HG03571 (cell line): ENCODE data around the gene STK32A.

Experiments
- ATAC-seq: cut with Tn5 transposase; IDR thresholded peaks from one replicate; pipeline ENCODE4 v1.9.1; 2021; ENCODE audit not compliant: unreplicated experiment

STK32A gene

DNA sequence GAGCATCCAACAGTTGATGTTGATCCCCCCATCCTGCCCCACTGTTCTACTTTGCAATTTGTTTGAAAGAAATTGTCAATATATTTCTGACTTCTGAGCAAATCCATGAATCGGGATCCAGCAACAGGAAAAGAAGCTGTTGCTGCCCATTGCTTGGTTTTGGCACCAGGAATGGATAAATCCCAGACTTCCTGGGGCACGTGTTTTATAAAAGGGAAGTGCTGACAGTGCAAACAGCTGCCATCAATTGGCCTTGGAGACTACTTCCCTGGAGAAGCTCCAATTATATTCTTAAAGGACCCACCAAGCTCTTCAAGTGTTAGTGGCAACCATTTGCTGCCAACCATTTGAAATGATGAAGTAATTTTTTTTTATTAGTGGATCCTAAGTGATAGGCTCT is 13.7 kb downstream of the STK32A start:
- ATAC-seq: no peak

DNA sequence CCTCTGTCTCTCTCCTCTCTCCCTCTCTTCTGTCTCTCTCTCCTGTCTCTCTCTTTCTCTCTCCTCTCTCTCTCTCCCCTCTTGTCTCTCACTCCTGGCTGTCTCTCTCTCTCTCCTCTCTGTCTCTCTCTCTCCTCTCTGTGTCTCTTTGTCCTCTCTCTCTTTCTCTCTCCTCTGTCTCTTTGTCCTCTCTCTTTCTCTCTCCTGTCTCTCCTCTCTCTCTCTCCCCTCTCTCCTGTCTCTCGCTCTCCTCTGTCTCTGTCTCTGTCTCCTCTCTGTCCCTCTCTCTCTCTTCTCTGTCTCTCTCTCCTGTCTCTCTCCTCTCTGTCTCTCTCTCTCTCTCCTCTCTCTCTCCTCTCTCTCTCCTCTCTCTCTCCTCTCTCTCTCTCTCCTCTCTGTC is 25.0 kb downstream of the STK32A start:
- no peak for ATAC-seq

DNA sequence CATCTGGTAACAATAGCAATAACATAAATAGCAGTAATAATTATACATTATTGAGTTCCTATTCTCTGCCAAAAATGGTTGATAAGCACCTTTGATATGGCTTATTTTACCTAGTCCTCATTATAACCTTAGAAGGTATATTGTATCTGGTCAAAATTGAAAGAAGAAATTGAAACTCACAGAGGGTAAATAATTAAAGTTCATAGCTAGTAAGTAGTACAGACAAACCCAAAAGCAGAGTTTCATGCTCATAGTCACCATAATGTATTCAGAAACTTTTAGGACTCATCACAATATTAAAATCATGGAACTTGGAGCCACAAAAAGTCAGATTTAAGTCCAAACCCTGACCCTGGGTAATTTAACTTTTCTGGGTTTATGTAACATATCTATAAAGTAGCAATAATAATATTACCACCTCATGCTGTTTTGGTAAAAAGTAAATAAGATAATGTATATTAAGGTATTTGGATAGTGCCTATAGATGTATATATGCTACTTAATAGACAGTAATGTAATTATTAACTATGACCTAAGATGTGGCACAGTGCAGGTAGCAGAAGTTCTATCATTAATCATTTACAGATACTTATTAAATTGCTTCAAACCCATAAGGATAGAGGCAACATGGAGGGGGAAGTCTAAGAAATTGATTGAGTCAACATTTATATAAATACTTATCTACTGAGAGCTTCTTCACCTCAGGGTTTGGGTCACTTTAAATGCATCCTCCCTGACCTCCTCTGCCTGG is 32.4 kb downstream of the STK32A start:
- ATAC-seq: peak; percentile 77

DNA sequence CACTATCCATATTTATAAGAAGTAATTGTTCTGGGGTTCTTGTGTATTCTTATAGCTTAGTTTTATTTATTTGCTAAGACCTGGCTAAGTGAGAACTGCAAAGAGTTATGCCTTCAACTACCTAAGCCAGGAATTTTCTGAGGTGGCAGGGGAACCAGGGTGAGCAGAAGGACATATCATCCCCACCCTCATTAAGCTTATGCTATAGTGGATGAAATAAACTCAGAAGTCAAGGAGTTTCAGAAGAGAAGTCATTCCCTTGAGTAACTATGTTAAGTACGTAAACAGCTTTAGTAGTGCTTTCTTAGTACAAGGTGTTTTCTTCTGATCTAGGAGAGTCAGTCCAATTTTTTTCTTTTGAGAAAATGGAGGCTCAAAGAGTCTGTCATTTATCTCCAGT is 41.7 kb downstream of the STK32A start:
- ATAC-seq: no peak

DNA sequence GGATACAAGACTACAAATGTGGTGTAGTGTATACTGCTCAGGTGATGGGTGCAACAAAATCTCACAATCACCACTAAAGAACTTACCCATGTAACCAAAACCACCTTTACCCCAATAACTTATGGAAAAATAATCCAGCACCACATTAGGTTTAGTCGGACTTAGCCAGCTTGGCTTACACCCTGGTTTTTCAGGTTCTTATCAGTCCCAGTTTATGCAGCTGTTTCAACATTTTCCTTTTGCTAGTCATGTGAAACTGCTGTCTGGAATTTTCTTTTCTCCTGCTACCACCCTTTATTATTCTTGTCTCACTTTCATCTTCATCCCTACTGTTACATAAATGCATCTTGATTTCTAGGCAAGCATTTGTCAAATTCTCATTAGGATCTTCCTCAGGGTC is 51.5 kb downstream of the STK32A start:
- no peak for ATAC-seq

DNA sequence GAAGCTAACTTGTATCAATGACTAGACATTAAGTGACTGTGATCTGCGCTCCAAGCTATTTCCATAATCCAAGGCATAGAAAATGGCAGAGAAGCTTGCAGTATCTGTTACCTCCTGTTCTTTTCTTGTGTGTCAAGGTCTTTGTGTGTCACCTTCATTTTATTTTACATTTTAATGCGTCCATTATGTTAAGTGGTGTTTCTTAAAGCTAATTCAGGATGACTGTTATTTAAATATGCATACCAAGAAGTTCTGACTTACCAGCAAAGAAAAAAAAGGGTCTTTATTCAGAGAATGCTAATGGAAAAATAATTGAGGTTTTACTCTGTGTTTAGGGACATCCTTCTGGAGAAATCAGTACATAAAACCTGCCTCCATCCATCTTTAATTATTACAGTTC is 52.3 kb downstream of the STK32A start:
- ATAC-seq: no peak

DNA sequence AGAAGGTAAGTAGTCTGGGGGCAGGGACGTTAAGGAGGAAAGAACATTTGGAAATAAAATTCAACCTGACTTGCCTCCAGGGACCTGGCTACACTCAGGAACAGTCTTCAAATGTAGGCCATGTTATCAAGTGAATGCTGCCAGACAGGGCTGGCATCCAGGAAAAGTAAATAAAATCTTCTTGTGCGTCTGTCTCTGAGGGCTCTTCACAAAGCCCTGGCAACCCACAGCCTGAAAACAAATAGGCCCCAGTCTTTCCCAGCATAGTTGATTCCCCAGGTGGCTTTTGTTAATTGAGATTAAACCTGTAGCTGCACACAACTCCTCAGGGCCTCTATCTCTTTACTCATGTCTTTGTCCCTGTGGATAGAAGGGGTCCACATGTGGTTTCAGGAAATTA is 55.4 kb downstream of the STK32A start:
- no peak for ATAC-seq

DNA sequence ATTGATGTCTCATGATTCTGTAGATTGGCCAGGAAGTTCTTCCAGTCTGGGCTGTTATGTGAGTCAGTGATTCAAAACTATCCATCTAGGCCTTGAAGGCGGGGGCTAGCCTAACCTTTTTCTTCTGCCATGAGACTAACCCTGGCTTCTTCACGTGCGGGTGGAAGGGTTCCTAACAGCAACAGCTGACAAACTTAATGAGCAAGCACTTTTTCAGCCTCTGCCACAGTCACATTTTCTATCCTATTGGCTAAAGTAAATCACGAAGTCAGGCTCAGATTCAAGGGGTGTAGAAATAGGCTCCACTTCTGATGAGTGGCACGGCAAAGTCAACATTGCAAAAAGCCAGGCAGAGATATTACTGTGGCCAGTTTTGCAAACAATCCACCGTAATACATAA is 68.4 kb downstream of the STK32A start:
- no peak for ATAC-seq

DNA sequence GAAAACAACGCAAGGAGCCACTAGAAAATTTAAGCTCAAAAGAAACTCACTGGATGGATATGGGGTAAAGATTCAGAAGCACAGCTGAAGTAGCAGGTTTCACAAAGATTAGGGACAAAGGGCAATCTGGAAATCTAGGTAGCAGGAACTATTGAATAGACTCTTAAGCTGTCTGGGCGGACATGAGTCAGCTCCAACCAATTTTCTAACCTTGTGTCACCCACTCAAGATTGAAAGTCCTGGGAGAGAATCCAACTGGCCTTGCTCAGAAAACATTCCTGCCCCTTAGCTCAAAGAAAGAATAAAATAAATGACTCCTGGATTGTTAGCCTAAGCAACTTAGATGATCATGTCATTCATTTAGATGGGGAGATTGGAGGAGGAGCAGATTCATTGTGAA is 69.2 kb downstream of the STK32A start:
- no peak for ATAC-seq

DNA sequence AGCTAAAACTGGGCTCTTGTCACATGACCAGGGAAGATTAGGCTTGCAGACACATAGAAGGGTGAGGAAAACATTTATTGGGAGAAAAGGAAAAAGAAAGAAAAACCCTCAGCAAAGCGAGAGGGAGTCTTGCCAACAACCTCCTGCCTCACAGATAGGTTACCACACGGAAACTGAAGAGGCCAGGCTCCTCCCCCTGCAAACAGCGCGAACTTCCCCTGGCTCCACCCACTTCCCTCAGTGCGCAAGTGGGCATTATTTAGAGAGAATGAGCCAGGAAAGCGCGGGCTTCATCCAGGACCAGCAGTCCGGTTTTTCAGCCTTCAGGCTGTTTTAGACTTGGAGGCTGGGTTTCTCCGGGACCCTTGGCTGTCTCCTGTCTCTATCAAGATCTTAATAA is 70.3 kb downstream of the STK32A start:
- ATAC-seq: no peak

DNA sequence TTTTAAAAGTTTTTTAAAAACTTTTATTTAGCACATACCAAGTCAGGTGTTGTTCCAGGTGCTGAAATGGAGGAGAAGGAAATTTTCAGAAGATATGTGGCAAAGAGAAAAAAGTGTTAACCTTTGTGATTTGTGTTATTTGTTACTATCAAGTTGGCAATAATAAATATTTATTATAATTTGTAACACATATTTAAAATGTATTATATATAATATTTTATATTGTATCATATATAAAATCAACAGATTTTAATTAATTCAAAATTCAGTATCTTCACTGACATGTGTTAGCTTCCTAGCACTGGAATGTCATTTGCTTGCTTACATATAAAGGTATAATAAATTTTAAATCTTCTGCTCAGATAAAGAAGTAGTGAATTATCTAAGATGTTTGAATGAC is 71.5 kb downstream of the STK32A start:
- no peak for ATAC-seq

DNA sequence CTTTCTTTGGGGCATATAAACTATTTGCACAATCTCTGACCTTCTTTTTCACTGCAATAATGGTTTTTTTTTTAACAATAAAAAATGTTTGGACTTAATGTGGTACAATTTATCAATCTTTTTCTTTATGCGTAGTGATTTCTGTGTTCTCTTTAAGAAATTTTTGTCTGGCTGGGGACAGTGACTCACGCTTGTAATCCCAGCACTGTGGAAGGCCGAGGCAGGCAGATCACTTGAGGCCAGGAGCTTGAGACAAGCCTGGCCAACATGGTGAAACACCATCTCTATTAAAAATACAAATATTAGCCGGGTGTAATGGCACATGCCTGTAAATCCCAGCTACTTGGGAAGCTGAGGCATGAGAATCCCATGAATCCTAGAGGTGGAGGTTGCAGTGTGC is 72.3 kb downstream of the STK32A start:
- no peak for ATAC-seq

DNA sequence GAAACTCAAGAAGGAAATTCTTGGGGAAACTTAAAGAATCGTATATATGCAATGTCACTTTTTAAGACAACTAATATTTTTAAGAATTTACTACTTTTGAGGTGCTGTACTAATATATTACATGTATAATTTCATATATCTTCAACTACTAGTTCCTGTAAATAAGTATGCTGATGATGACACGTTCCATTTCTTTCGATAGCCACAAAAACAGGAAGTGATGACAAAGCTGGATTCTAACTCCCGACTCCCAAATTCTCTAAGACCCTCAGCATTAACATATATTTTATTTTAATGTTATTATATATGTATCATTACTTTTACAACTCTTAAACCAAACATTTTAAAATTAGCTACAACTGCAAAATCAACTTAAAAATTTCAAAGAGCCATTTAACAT is 74.8 kb downstream of the STK32A start:
- ATAC-seq: no peak

DNA sequence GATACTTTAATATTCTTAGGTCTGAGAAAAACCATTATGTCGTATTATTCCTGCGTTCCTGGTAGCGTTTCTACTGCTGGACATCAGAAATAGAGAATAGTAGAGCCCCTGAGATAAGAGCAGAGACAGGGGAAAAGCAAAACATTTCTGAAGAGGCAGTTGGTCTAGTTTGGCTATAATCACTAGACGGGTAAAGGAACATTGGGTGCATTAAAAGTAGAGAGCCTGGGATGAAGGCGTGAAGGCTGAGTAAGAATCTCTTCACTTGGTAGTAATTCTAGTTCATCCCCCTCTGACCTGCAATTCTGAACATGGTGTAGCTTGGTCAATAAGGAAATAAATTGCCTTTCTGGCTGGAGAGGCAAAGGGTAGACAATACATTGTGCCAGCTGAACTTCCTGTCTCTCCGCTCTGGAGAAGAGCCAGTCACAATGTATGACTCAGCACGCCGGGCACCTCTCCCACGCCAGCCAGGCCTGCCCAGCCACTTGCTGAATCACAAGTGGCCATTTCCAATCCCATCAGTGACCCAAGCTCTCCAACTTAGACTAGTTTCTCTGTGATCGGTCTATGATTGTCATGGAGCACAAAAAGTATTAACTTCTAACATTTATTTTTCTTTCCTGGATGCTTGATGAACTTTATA is 75.4 kb downstream of the STK32A start:
- no peak for ATAC-seq

DNA sequence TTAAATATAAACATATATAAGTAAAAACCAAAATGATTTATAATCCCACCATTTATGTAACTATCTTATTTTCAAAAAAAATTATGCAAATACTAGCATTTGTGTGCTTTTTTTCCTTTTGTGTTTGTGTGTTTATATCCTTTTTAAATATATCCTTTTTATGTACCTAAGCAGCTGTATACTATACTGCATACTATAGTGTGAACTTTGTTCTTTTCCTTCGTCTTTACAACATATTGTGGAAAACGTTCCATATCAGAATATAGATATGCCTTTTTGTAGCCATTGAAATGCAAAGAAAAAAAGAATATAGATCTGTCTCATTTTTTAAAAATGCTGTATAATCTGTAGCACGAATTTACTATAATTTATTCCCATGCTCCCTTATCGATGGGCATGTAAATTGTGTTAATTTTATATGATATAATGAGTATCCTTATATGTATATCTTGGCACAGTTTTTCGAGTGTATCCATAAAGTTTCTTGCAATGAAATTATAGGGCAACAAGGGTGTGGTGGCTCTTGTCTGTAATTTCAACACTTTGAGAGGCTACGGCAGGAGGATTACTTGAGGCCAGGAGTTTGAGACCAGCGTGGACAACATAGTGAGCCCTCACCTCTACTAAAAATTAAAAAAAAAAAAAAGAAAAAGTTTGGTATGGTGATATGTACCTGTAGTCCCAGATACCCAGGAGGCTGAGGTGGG is 83.3 kb downstream of the STK32A start:
- ATAC-seq: no peak

DNA sequence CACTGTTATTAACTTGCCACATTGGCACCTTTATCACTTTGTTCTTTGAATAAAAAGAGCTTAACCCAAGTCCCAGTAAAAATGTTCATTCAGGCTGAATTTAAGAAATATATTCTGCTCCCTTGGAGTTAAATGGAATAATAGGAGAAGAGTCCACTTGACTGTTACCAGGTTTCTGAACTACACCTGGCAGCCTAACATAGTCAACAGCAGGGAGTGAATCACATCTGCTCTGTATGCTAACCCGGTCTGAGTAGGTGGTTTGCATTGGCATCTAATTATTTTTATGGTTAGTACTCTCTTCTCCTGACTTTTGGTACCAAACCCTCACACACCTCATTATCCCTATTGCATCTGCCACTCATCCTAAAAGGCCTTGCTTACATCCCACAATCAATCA is 86.7 kb downstream of the STK32A start:
- no peak for ATAC-seq

DNA sequence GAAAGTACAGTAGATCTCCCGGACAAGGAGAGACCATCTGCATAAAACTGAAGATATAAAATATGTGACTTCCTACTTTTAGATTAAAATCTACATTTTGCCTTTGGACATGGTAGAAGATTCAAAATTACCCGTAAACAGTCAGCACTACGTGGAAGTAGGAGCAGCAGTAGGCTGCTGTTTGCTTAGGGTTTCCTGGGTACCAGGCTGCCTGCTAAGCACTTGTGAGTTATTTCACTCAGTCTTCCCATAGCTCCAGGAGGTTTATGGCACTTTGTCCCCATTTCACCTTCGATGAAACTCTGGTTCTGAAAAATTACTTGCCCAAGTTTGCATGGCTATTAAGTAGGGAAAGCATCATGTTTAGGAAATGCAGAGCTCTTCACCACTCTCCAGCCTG is 92.6 kb downstream of the STK32A start:
- no peak for ATAC-seq

DNA sequence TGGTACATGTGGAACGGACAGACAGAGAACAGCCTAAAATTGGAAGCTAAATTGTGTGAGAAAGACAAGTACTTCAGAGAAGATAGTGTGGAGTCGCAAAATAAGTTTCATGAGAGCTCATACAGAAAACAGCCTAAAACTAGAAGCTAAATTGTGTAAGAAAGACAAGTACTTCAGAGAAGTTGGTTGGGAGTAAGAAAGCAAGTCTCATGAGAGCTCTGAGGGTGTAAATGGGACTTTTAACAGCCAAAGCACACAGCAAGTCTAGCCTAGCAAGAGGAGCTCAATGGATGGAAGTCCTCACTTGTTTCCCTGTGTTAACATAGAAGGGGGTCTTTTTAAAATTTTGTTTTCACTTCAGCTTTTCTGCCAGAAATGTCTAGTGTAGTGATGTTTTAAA is 93.1 kb downstream of the STK32A start:
- ATAC-seq: no peak

DNA sequence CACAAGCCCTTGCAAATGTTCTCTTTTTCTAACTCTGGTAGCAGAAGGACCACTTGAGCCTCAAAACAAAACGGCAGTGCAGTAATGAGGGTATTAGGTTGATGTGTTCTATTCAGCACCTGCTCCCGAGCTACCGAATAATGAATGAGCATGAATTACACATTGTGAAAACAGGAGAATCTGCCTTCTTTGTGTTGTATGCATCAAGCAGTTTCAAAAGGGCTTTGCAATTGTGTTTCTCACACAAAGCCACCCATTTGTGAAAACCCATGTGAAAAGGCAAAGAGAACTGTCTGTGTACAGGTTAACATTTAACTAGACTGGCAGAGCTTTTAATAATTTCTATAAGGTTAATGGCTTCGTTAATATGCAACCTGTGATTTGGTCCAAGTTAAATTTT is 97.8 kb downstream of the STK32A start:
- ATAC-seq: peak; percentile 65

DNA sequence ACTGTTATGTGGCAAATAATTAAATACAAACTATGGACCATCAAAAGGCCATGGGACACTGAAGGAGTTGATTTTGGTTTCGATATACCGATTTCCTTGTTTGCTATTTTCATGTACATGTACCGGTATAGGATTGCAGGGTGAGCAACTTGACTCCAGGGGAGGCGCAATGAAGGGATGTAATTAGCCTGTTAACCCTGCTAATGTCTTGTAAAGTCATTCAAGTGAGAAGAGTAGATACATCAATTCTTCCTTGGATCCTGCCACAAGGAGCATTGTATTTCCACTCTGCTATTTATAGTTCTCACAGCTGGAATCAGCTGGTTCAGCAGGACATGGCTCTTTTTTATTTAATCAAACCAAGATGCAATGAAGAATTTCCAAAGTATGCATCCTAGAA is 102.0 kb downstream of the STK32A start:
- ATAC-seq: no peak

DNA sequence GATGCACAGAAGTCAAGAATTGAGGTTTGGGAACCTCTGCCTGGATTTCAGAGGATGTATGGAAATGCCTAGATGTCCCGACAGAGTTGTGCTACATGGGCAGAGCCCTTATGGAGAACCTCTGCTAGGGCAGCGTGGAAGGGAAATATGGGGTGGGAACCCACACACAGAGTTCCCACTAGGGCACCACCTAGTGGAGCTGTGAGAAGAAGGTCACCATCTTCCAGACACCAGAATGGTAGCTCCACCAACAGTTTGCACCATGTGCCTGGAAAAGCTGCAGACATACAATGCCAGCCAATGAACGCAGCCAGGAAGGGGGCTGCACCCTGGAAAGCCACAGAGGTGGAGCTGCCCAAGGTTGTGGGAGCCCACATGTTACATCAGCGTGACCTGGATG is 104.5 kb downstream of the STK32A start:
- ATAC-seq: no peak

DNA sequence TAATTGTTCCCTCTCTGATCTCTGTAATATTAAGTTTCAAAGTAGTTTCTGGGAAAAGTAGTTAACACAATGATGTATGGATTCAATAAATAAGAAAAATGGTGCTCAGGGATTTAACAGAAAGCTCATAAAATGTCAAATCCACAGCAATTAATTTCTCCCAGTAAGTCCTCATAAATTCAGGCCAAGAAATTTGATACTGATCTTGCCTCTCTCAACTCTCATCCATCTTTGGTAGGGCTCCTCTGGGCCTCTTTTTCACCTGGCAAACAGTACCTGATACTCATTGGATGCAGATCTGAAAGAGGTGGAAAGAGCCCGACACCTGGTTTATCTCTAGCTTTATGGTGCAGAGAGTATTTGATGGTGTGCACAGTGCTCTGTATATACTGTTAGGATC is 106.1 kb downstream of the STK32A start:
- ATAC-seq: no peak
